HG02981 (cell line): ENCODE results near the gene ZNF280B.
"Not testable (repeated sequence)": the region's sequence is repeated elsewhere in the genome, so short reads cannot be mapped to it uniquely, and the experiment has no call there.

ENCODE experiments used
- ATAC-seq: cut with Tn5 transposase; IDR thresholded peaks from one replicate; pipeline ENCODE4 v1.9.1; 2021; ENCODE audit warnings: mild to moderate bottlenecking, moderate library complexity; ENCODE audit not compliant: unreplicated experiment

Gene ZNF280B

DNA sequence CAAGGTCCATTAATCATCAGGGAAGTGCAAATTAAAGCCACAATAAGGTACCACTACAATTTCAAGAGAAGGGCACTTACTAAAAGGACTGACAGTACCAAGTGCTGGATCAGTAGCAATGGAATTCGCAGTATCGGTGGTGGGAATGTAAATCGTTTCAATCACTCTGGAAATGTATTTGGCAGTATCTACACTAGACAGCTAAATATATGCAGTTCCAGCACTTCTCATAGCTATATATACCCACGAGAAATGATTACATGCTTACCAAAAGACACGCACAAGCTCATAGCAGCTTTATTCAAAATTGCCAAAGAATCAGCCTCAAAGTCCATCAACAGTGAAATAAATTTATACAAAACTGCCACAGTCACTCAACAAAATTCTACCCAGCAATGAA lies 4.4 kb upstream of the ZNF280B start:
- no peak for ATAC-seq

DNA sequence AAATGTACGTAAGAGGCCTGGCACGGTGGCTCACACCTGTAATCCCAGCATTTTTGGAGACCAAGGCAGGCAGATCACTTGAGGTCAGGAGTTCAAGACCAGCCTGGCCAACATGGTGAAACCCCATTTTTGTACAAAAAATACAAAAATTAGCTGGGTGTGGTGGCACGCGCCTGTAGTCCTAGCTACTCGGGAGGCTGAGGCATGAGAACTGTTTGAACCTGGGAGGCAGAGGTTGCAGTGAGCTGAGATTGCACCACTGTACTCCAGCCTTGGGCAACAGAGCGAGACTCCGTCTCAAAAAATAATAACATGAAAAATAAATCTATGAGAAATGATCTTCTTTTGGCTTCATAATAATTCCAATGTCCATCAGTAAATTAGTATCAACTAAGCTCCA lies 2.3 kb upstream of the ZNF280B start:
- not testable (repeated sequence) for ATAC-seq

DNA sequence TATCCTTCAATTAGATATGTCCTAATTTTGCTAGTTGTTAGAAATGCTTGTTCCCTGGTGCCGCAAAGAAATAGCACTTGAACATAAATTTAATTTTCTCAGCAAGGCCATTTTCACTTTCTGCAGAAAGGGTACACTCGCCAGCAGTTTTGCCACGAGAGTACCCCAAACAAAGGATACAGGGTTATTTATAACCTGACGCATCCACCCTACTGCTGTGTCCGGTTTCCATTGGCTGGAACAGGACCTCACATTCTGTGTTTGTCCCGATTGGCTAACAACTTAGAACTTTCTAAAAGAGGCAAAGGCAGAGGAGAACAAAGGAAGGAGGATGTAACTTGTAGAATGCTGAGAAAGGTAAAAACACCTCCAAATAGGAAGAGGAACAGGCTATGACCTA lies 1.4 kb upstream of the ZNF280B start:
- ATAC-seq, result not testable (repeated sequence)

DNA sequence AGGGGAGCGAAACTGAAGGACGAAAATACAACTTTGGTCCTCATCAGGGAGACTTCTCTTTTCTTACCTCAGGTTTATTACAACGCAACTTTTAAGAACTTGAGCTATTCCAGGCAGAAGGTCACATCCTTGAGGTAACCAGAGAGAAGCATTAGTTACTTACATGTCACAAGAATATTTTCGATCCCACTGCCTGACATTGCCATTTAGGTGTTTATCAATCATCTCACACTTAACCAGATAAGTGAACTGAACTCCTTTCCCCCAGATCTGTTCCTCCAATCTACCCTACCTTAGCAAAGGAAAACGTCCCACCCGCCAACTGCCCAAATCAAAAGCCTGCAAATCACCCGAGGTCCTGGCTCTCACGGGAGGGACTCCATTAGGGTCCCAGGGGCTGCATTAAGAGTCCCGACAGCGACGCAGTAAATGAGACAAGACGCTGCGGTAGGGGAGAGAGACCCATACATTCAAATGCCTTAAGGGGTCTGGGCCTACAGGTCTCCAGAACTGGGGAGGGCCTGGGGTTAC lies 734 bp downstream of the ZNF280B start:
- no peak for ATAC-seq

DNA sequence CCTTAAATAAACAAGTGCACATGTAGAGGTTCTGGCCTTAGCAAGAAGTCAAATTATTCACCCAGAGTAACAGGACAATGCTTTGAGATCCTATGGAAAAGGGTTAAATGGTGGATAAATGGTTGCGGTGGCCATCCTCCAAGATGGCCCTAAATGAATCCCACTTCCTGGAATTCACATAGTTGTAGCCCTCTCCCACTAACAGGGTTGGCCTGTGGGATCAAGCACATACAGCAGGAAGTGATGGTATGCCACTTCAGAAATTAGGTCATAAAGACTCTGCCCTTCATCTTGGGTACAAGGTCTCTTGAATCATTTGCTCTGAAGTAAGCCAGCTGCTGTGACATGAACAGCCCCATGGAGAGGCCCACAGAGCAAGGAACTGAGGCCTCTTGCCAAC lies 1.8 kb downstream of the ZNF280B start:
- no peak for ATAC-seq

DNA sequence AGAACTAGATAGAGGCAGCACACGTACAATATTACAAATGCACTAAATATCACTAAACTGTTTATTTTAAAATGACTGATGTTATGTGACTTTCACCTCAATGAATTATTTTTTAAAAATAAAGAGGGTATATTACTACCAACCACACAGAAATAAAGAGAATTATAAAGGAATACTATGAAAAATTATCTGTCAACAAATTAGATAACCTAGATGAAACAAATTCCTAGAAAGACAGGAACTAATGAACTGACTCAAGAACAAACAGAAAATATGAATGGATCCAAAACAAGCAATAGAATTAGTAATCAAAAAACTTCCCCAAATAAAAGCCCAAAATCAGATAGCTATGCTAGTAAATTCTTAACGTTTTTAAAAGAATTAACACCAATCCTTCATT lies 10.3 kb downstream of the ZNF280B start:
- ATAC-seq, result no peak

DNA sequence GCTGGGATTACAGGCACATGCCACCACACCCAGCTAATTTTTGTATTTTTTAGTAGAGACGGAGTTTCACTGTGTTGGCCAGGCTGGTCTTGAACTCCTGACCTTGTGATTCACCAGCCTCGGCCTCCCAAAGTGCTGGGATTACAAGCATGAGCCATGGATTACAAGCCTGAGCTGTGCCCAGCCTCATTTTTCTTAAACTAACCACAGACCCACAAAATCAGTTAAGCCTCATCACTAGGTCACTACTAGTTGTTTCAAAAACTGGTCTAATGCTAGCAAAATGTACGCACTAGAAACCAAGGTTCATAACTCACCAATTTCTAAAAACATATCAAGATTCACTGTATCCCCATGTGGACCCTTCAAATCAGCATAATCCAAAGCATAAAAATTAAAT lies 17.0 kb downstream of the ZNF280B start:
- not testable (repeated sequence) for ATAC-seq

DNA sequence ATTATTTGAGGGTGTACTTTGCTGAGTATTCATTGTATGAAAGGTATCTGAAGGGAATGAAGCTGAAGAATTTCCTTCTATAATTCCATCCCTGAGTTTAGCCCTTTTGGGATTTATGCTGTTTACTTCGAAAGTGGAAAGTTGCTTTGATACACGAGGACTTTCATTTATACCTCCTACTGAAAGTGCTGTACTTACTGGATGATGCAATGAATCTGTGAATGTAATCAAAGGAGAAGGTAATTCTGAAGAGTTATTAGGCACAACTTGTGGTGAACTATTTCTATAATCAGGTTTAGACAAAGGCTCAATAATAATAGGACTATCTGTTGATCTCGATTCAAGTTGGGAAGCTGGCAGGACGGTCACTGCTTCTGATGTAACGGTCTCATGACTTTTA lies 19.8 kb downstream of the ZNF280B start:
- ATAC-seq, result no peak

DNA sequence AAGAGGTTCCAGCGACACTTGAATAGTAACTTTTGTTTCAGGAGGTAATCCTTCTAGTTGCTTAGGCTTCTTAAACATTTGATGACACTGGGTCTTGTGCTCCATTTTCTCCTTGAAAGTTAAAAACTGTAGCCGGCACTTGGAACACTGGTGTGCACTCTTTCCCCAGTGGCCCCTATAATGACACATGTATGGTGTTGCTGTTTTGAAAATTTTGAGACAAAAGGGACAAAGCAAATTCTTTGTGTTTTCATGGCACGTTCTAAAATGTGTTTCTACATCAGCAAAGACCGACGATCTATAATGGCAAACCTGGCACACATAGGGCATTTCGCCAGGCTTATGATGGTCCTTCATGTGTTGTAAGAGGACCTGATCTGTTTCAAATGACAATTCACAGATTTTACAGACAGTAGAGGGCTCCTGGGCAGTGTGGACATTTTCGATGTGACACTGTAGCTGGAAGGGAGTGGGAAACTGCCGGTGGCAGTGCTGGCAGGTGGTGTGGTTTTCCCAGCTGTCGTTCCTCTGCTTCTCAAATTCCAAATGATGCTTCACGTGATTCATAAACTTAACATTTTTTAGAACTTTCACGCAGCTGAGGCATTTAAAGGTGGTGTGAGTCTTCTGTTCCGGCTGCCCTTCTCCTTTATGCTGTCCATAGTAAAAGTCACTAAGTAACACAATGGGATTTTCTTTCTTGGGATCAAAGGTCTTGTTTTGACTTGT lies 20.5 kb downstream of the ZNF280B start:
- no peak for ATAC-seq

DNA sequence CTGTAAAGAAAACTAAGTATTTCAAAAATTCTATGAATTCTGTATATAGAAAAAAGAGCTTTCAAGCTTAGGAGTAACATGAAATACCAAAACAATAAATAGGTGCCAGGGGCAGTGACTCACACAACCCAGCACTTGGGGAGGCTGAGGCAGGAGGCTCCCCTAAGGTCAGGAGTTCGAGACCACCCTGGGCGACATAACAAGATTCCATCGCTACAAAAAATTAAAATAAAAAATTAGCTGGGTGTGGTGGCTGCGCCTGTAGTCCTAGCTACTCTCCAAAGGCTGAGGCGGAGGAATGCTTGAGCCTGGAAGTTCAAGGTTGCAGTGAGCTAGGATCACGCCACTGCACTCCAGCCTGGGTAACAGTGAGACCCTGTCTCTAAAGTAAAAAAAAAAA lies 21.5 kb downstream of the ZNF280B start:
- ATAC-seq, result no peak

DNA sequence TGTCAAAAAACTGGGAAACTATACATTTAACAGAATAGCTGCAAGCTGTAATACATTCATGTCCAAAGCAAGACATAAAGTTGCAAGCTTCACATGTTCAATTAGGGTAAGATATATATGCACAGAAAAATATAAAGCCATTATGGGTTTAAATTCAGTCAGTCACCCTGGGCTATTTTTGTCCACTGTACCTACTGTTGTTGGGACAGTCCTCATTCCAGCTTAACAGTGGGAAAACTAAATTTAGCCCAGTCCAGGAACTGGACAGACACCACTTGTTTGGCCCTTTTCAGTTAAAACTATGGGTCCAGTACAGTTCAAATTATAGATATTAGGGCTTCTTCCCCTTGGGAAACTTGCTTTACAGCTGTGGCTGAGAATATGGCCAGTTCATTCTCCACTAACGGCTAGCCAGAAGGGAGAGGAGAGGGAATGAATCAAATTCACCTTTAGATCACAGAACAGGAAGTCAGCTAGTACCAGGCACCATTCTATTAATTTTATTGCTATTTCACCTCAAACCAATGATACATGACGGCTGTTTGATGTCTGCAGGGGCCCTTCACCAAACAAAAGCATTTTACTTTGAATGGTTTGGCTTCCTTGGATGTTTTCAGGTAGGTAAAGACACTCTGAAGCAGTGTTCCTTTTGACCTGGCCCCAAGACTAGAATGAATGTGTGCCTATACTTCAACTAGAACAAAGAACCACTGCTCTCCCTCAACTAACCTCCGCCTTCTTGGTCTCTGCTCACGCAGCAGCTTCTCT lies 22.2 kb downstream of the ZNF280B start:
- ATAC-seq, result no peak

DNA sequence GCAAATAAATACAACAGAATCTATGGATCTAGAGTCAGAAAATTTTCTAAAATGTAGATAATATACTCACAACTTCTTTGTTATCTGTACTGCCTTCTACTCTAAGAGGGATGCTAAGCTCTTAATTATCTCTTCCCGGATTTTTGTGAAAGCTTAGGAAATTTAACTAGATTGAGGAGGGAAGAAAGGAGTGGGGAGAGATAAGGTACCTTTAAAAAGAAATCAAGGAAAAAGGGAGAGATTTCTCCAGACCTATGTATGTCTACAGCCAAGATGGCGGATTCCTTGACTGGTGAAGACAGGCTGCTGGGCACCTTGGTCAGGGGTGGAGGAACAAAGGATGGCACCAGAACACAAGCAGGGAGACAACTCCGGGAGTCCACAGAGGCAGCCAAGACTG lies 23.0 kb downstream of the ZNF280B start:
- ATAC-seq, result no peak

DNA sequence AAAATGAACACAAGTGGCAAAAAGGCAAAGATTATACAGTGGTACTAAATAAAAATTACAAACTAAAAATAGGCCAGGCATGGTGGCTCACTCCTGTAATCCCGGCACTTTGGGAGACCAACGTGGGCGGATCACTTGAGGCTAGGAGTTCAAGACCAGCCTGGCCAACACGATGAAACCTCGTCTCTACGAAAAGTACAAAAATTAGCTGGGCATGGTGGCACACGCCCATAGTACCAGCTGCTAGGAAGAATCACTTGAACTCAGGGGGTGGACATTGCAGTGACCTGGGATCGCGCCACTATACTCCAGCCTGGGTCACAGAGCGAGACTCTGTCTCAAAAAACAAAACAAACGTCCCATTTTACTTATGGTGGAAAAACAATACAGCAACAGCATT lies 24.5 kb downstream of the ZNF280B start:
- ATAC-seq, result no peak

DNA sequence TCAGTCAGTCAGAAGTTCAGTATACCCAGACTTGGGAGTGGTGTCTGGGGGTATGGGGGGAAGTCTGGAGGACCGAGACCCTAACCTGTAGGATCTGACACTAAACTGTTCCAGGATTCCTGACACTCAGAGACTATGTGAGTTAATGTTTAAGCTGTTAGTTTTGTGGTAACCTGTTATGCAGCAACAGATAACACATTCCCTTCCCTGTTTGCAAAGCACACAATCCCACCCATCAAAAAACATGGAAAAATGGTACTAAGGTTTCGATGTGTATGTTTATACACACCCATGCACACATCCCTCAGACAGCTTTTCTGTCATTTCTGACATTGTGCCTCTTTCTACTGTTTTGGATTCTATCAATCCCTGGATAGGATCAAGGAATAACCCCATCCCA lies 27.6 kb downstream of the ZNF280B start:
- no peak for ATAC-seq

DNA sequence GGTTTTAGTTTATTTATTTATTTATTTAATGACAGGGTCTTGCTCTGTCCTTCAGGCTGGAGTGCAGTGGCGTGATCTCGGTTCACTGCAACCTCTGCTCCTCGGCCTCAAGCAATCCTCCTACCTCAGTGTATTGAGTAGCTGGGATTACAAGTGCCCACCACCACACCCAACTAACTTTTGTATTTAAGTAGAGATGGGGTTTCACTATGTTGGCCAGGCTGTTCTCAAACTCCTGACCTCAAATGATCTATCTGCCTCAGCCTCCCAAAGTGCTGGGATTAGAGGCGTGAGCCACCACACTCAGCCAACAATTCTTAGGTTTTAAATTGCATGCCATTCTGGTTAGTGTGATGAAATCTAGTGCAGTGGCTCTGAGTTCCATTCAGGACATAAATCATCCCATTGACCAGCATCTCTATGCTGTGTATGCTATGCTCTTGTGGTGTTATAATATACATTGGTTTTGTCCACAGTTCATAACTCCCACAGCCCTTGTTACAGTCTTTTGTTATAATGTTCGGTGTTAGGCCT lies 28.5 kb downstream of the ZNF280B start:
- no peak for ATAC-seq

DNA sequence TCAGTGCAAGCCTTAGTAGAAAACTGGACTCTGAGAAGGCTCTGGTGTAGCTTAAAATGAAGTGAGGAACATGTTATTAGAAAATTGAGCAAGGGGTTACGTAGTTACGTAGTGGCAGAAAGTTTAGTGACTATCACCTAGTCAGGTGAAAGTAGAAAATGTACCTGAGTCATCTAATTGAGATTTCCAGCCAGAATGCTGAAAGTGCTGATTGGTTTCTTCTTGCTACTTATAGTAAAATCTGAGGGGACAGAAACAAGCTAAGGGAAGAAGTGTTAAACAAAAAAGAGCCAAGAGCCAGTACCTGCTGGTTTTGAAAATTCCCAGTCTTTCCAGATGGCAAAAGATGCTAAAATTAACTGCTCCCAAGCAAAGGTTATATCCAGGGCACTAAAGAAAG lies 29.4 kb downstream of the ZNF280B start:
- no peak for ATAC-seq

DNA sequence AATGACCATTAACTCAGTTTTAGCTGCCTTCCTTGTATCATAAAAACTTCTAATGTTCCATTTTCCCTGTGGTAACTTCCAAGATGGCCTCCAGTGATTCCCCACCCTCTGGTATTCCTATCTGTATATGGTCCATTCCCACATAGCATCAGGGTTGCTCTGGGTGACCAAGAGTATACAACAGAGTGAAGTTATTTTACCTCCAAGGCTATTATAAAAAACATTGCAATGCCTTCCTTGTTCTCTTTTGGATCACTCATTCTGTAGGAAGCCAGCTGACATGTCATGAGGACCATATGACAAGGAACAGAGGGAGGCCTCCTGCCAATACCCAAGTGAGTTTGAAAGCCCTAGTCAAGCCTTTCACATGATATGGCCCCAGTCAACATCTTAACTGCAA lies 30.1 kb downstream of the ZNF280B start:
- no peak for ATAC-seq

DNA sequence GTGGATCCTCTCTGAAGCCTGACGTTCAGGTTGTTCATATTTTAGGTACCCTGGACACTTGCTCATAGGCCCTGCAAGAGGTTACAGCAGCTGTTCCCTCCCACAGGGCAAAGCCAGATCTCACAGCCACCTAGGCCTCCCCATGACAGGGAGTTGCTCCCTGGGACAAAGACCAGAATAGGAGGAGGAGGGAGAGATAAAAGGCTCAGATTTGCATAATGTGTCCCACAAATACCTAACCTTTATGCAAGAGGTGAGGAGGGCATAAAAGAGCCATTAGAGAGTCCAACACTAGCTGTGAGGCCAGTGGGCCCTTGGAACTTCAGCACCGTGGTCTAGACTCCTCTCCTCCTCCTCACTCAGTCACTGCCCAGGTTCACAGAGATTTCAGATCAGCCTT lies 33.8 kb downstream of the ZNF280B start:
- no peak for ATAC-seq

DNA sequence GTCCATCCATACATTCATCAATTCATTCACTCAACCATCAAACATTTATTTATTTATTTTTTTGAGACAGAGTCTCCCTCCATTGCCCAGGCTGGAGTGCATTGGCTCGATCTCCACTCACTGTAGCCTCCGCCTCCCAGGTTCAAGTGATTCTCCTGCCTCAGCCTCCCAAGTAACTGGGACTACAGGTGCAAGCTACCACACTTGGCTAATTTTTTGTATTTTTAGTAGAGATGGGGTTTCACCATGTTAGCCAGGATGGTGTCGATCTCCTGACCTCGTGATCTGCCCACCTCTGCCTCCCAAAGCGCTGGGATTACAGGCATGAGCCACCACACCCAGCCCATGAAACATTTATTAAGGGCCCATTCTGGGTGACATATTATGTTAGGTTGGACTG lies 37.4 kb downstream of the ZNF280B start:
- ATAC-seq, result not testable (repeated sequence)

DNA sequence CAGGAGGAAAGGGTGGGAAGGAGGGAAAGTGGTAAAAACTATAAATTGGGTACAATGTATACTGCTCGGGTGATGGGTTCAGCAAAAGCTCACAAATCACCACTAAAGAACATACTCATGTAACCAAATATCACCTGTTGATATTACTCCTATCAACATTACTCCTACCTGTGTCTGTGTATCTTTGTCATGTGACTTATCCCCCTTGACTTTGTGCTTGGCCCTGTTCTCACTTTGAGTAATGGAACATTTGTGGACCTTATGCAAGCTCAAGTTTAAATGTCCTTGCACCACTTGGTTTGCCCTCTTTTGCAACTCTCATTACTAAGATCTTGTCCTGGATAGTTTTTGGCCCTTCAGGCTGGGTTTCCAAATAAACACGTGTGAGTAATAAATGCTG lies 39.0 kb downstream of the ZNF280B start:
- no peak for ATAC-seq

DNA sequence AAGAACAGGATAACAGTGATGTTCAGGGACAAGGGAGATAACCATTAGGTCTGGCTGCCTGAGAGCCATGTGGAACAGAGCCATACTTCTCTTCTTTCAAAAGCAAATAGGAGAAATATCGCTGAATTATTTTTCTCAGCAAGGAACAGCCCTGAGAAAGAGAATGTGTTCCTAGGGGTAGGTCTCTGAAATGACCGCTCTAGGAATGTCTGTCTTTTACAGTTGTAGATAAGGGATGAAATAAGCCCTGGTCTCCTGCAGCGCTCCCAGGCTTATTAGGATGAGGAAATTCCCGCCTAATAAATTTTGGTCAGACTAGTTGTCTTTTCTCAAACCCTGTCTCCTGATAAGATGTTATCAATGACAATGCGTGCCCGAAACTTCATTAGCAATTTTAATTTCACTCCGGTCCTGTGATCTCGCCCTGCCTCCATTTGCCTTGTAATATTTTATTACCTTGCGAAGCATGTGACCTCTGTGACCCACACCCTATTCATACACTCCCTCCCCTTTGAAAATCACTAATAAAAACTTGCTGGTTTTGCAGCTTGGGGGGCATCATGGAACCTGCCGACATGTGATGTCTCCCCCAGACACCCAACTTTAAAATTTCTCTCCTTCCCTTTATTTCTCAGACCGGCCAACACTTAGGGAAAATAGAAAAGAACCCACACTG lies 39.6 kb downstream of the ZNF280B start:
- ATAC-seq, result not testable (repeated sequence)
